HG03108 (cell line): ENCODE data around the gene RNF111.
"Not testable (repeated sequence)": the region's sequence is repeated elsewhere in the genome, so short reads cannot be mapped to it uniquely, and the experiment has no call there.

Experiments
- ATAC-seq: cut with Tn5 transposase; IDR thresholded peaks from one replicate; pipeline ENCODE4 v1.9.1; 2021; ENCODE audit warnings: moderate library complexity; ENCODE audit not compliant: unreplicated experiment

The RNF111 gene

GRCh38 chr15:58999694-59000093 is 12.2 kb downstream of the RNF111 start:
- no peak for ATAC-seq

- not testable (repeated sequence) for ATAC-seq
Measured at GRCh38 chr15:59000251-59000650, 12.8 kb downstream of the RNF111 start.

- no peak for ATAC-seq
Measured at GRCh38 chr15:59001946-59002345, 14.5 kb downstream of the RNF111 start.

GRCh38 chr15:59002418-59002859 is 15.0 kb downstream of the RNF111 start:
- no peak for ATAC-seq

- no peak for ATAC-seq
Measured at GRCh38 chr15:59005579-59005978, 18.1 kb downstream of the RNF111 start.

GRCh38 chr15:59008086-59008485 is 20.6 kb downstream of the RNF111 start:
- no peak for ATAC-seq

GRCh38 chr15:59011262-59011952 is 23.9 kb downstream of the RNF111 start:
- ATAC-seq, result no peak

- no peak for ATAC-seq
Measured at GRCh38 chr15:59013246-59013873, 25.9 kb downstream of the RNF111 start.

- ATAC-seq, result no peak
Measured at GRCh38 chr15:59014068-59014467, 26.6 kb downstream of the RNF111 start.

- no peak for ATAC-seq
Measured at GRCh38 chr15:59017449-59017848, 30.0 kb downstream of the RNF111 start.

- ATAC-seq, result no peak
Measured at GRCh38 chr15:59018833-59019232, 31.4 kb downstream of the RNF111 start.

- no peak for ATAC-seq
Measured at GRCh38 chr15:59020322-59020721, 32.9 kb downstream of the RNF111 start.

GRCh38 chr15:59022188-59022587 is 34.7 kb downstream of the RNF111 start:
- no peak for ATAC-seq

GRCh38 chr15:59026207-59026606 is 38.7 kb downstream of the RNF111 start:
- no peak for ATAC-seq

- no peak for ATAC-seq
Measured at GRCh38 chr15:59028387-59028955, 41.0 kb downstream of the RNF111 start.

GRCh38 chr15:59029554-59029953 is 42.1 kb downstream of the RNF111 start:
- ATAC-seq, result no peak

GRCh38 chr15:59035201-59035600 is 47.7 kb downstream of the RNF111 start:
- no peak for ATAC-seq

GRCh38 chr15:59039225-59039624 is 51.8 kb downstream of the RNF111 start:
- ATAC-seq, result no peak

- no peak for ATAC-seq
Measured at GRCh38 chr15:59042041-59042440, 54.6 kb downstream of the RNF111 start.

- no peak for ATAC-seq
Measured at GRCh38 chr15:59048897-59049296, 61.4 kb downstream of the RNF111 start.

GRCh38 chr15:59051873-59052861 is 64.7 kb downstream of the RNF111 start:
- ATAC-seq, result no peak
